Midbrain (tissue), 1 donor: ENCODE data around the gene TIAL1.
A peak's percentile ranks its signal among the peaks of the same experiment; 100 is the strongest.
"Not testable (repeated sequence)": the region's sequence is repeated elsewhere in the genome, so short reads cannot be mapped to it uniquely, and the experiment has no call there.

Source experiments
- DNase-seq: peaks from one replicate; lab custom pipeline; 2025; lab: John Stamatoyannopoulos, UW

The TIAL1 gene, protein sequence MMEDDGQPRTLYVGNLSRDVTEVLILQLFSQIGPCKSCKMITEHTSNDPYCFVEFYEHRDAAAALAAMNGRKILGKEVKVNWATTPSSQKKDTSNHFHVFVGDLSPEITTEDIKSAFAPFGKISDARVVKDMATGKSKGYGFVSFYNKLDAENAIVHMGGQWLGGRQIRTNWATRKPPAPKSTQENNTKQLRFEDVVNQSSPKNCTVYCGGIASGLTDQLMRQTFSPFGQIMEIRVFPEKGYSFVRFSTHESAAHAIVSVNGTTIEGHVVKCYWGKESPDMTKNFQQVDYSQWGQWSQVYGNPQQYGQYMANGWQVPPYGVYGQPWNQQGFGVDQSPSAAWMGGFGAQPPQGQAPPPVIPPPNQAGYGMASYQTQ

DNA sequence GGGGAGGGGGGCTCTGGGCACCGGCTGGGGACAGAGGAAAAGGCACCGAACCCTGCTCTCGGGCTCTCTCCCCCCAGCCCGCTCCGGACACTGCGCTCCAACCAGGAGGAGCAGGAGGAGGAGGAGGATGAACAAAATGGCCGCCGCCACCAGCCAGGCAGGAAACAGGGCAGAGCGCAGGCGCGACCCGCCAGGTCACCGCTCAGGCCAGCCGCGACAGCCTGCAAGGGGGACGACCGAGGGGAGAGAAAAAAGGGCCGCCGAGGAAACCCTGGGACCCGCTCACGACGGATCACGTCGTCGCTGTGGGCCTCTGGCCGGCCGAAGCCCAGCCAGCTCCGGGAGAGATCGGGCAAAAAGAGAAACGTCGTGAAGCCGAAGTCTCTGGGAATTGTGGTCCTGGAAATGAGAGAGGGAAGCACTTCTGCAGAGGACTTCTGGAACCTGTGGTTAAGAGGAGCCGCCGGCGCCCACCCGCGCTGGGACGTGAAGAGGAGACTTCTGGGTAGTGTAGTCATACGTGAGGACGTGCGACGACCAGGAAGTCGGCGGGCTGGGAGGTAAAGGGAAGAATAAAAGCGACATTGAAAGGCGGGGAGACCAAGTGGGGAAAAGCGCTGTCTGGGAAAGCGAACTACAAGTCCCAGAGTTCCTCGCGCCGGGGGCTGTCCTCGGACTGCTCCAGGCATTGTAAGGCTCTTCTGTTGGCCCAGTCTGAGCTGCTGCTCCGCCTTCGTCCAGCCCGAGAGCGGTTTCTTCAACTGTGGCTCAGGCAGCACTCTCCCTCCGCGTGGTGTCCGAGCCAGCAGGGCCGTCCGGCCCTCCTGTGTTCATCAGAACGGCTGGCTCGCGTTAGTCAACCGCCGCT is at the start of gene TIAL1:
Gene TIAL1 (minus strand): TSS at position 428 of the 868 bp plus-strand sequence. CDS start 499 bp downstream, outside the sequence.
- DNase-seq: peak; percentile 99

DNA sequence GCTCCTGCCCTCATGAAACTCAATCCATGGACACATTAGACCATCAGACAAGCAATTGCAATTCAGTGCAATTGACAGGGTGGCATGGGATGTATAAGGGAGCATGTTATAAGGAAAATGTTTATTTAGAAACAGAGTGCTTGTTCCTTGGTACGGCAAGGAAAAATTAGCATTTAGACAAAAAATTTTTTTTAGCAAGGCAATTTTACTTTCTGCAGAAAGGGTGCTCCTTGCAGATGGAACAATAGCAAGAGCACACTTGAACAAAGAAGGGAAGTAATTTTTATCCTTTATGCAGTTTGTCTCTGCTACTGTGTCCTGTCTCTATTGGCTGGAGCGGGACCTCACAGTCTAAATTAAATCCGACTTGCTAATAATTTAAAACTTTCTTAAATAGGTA is 48.2 kb upstream of the TIAL1 start:
- DNase-seq: no peak

GRCh38 chr10:119644205-119644814 is 47.5 kb upstream of the TIAL1 start:
- DNase-seq: no peak

DNA sequence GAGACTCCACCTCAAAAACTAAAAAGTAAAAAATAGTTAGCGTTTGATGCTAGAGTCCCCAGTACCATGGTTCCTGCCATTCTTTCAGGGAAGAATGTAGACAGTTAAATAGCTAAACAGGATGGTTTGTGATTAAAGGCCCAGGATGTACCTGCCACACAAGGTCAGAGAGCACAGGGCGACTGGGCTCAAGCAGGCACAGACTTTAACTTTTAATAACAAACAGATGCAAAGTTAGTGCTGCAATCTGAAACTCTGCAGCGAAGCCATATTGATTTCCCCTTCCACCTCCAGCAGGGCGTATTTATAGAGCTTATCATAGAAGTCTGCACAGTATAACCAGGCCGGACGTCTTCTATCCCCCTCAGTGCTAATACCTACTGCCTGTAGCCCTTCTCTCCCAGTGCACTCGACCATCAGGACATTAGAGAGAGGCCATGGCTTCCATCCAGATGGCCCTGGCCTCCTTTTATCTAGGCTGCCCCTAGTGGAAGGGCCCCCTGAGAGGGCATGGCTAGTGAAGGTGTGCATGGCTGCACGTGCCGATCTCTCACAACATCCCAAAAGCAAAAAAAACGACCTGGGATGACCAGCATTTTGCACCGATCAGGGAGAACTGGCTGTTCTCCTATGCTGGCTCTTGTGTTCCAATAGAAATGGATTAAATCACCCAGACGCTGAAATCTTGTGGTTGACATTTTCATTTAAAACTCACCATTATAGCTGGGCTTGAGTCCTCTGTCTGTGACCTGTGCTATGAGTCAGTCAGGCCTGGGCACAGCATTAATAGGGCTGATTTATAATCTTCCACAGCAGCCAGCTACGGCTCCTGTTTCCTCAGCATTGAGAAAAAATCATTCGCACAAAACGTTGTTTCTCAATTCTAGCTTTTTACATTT is 46.8 kb upstream of the TIAL1 start:
- DNase-seq: no peak

DNA sequence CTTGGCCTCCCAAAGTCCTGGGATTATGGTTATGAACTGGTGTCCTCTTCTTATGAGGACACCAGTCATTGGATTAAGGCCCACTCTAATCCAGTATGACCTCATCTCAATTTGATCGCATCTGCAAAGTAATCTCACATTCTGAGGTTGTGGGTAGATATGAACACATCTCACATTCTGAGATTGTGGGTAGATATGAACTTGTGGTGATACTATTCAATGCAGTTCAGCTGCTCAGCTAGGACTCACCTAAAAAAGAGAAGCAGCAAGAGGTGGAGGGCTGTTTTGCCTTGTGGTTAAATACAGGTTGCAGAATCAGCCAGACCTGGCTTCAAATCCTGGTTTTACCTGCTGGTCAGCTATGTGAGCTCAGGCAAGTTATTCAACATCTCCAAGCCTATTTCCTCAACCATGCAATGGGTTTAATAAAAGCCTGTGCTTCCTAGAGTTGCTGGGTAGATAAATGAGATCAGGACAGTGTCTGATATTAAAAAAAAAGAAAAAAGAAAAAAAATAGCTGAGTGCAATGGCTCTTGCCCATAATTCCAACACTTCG is 45.9 kb upstream of the TIAL1 start:
- no peak for DNase-seq

- DNase-seq: no peak
These were observed 44.2 kb upstream of the TIAL1 start for GRCh38 chr10:119640875-119641526.

GRCh38 chr10:119640384-119640783 is 43.6 kb upstream of the TIAL1 start:
- DNase-seq: no peak

- DNase-seq: no peak
These were observed 42.2 kb upstream of the TIAL1 start for GRCh38 chr10:119638982-119639381.

- no peak for DNase-seq
These were observed 40.9 kb upstream of the TIAL1 start for GRCh38 chr10:119637631-119638030.

DNA sequence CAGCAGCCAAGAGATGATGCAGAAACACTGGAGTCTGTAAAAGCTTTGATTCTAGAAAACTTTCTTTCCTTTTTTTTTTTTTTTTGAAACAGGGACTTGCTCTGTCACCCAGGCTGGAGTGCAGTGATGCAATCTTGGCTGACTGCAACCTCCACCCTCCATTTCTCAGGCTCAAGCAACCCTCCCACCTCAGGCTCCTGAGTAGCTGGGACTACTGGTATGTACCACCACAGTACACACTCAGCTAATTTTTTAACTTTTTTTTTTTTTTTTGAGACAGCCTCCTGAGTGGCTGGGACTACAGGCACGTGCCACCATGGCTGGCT is 37.4 kb upstream of the TIAL1 start:
- no peak for DNase-seq

DNA sequence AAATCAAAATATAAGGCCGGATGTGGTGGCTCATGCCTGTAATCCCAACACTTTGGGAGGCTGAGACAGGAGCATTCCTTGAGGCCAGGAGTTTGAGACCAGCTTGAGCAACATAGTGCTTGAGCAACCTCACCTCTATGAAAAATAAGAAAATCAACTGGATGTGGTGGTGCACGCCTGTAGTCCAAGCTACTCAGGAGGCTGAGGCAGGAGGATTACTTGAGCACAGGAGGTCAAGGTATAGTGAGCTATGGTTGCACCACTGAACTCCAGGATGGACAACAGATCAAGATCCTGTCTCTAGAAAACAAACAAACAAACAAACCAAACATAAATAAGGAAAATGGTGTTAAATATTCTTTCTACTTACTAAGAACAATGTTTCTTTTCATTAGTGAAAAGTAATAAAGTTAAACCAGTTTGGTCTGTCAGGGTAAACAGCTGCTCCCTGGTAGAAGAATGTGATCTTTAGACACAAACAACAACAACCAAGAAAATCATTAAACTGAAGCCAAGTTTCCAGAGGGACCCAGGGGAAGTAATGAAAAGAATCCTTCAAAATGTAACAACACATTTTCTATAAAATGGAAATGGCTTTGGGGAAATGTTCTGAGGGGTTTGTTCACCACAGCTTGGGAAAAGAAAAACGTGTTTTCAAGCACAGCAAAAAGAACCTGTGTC is 36.9 kb upstream of the TIAL1 start:
- peak; percentile 54 for DNase-seq

- DNase-seq: no peak
These were observed 33.5 kb upstream of the TIAL1 start for GRCh38 chr10:119630300-119630699.

DNA sequence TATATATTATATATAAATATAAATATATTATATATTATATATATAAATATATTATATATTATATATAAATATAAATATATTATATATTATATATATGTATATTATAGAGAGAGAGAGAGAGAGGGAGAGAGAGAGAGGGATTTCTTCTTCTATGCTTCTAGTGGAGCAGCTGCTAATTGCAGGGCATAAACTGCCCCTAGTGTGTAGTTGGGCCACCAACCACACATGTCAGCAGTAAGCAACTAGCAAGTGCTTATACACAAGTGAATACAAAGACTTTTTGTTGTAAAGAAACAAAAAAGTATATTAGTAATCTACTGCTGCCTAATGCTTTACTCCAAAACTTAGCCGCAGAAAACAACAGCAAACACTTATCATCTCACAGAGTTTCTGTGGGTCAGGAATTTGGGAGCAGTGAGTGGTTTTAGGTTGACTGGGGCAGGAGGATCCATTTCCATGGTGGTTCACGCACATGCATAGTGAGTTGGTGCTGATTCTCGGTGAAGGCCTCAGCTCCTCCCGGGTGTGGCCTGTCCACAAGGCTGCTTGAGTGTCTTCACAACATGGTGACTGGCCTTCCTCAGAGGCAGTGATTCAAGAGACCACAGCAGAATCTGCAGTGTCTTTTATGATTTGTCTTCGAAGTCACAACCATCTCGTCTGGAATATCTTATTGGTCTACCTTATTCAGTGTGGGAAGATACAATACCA is 29.0 kb upstream of the TIAL1 start:
- DNase-seq: no peak

DNA sequence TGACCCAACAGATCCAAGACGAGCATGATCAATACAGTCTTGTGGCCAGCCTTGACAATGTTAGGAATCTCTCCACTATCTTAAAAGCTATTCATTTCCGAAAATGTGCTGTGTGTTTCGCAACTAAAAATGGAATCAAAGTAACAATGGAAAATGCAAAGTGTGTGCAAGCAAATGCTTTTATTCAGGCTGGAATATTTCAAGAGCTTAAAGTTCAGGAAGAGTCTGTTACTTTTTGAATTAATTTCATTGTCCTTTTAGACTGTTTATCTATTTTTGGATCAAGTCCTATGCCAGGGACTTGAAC is 24.3 kb upstream of the TIAL1 start:
- DNase-seq: no peak

GRCh38 chr10:119620241-119621077 is 23.7 kb upstream of the TIAL1 start:
- DNase-seq: no peak

- not testable (repeated sequence) for DNase-seq
These were observed 23.0 kb upstream of the TIAL1 start for GRCh38 chr10:119619811-119620210.

GRCh38 chr10:119619215-119619614 is 22.5 kb upstream of the TIAL1 start:
- no peak for DNase-seq

GRCh38 chr10:119616882-119617570 is 20.3 kb upstream of the TIAL1 start:
- DNase-seq: no peak
